ENCODE data around the gene SH3GLB1. TPM values are rescaled to one million over a fixed set of nuclear protein-coding genes. Genes with fewer than 3 reads are reported as not detected.
A peak's percentile ranks its signal among the peaks of the same experiment; 100 is the strongest.

Gene SH3GLB1
- total RNA-seq, 1 donor: 47.9 TPM

- TF ChIP-seq CTCF (IDR thresholded peaks at IDR 0.05; ENCODE audit: insufficient read depth, low read depth, low read length): no peak
- DNase-seq (ENCODE audit: low read depth): no peak
- H3K4me3 ChIP-seq (ENCODE audit: low read depth, low read length): no peak overlapping the region
Observed at GRCh38 chr1:86750076-86750475, 45.7 kb downstream of the SH3GLB1 start.

GRCh38 chr1:86750530-86750929 lies 46.2 kb downstream of the SH3GLB1 start:
- no peak for TF ChIP-seq CTCF (IDR thresholded peaks at IDR 0.05; ENCODE audit: insufficient read depth, low read depth, low read length)
- no peak overlapping the region for H3K4me3 ChIP-seq (ENCODE audit: low read depth, low read length)
- no peak for DNase-seq (ENCODE audit: low read depth)

- H3K4me3 ChIP-seq (ENCODE audit: low read depth, low read length): no peak overlapping the region
- no peak for DNase-seq (ENCODE audit: low read depth)
- TF ChIP-seq CTCF (IDR thresholded peaks at IDR 0.05; ENCODE audit: insufficient read depth, low read depth, low read length): no peak
Observed at GRCh38 chr1:86751923-86752322, 47.5 kb downstream of the SH3GLB1 start.

- no peak for DNase-seq (ENCODE audit: low read depth)
- H3K4me3 ChIP-seq (ENCODE audit: low read depth, low read length): no peak overlapping the region
- TF ChIP-seq CTCF (IDR thresholded peaks at IDR 0.05; ENCODE audit: insufficient read depth, low read depth, low read length): peak; percentile 12
Observed at GRCh38 chr1:86753700-86754099, 49.3 kb downstream of the SH3GLB1 start.

DNA sequence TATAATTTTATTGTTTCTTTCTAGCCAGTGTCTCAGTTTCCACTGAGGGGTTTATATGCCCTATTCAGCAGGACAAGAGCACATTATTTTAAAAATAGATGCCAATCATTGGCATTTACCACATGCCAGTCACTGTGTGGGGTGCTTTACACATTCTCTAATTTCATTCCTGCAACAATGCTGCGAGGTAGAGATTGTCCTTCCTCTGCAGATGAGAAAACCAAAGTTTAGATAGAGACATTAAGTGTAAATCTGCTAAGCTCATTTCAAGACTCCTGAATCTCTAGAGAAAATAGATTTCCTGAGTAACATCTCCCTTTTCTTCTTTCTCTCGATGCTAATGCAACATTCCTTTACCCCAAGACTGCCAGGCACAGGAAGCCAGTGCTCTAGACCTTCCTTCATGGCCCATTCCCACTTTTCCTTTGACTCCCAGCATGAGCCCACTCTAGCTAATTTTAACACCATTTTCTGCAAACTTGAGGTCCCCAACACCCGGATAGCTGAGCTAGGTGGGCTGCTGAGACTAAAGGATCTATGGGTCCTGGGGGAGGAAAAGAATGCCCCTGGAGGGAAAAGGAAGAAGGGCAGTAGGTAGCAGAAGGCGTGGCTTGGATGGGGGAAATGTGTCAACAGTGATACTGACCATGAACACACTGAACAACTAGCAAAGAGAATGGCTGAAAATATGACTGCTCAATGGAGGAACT lies 50.0 kb downstream of the SH3GLB1 start:
- no peak overlapping the region for H3K4me3 ChIP-seq (ENCODE audit: low read depth, low read length)

DNA sequence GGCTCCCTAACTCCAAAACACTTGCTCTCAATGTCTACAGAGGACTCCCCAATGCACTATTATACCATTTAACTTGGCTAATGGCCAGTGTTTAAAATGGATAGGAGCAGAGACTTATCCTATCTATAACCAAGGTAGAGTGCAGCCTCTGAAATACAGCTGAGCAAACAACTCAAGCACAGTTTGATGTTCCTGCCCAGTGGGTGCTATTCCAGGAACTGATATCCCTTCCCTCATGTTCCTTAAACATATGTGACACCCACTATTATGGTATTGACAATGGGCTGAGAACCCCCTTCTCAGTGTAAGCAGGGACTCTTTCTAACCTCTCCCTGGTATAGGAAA lies 51.7 kb downstream of the SH3GLB1 start:
- no peak for DNase-seq (ENCODE audit: low read depth)
- H3K4me3 ChIP-seq (ENCODE audit: low read depth, low read length): no peak overlapping the region
- no peak for TF ChIP-seq CTCF (IDR thresholded peaks at IDR 0.05; ENCODE audit: insufficient read depth, low read depth, low read length)

More for the DNA sequence above, 50.0 kb downstream of the SH3GLB1 start:
- TF ChIP-seq CTCF (IDR thresholded peaks at IDR 0.05; ENCODE audit: insufficient read depth, low read depth, low read length): no peak
- no peak for DNase-seq (ENCODE audit: low read depth)
